GM19328 (cell line): ENCODE data around the gene C2CD4A.
"Not testable (repeated sequence)": the region's sequence is repeated elsewhere in the genome, so short reads cannot be mapped to it uniquely, and the experiment has no call there.

Experiments used
- ATAC-seq: cut with Tn5 transposase; IDR thresholded peaks from one replicate; pipeline ENCODE4 v1.9.1; 2021; ENCODE audit warnings: mild to moderate bottlenecking, moderate library complexity; ENCODE audit not compliant: unreplicated experiment

Gene C2CD4A, protein sequence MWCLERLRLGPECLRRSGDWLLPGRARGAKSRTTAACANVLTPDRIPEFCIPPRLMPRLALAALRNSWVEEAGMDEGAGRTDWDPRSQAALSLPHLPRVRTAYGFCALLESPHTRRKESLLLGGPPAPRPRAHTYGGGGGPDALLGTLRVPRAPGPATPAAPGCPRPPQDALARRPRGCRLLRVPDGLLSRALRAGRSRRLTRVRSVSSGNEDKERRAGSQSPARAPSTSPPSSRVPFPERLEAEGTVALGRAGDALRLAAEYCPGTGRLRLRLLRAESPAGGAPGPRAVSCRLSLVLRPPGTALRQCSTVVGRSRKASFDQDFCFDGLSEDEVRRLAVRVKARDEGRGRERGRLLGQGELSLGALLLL

DNA sequence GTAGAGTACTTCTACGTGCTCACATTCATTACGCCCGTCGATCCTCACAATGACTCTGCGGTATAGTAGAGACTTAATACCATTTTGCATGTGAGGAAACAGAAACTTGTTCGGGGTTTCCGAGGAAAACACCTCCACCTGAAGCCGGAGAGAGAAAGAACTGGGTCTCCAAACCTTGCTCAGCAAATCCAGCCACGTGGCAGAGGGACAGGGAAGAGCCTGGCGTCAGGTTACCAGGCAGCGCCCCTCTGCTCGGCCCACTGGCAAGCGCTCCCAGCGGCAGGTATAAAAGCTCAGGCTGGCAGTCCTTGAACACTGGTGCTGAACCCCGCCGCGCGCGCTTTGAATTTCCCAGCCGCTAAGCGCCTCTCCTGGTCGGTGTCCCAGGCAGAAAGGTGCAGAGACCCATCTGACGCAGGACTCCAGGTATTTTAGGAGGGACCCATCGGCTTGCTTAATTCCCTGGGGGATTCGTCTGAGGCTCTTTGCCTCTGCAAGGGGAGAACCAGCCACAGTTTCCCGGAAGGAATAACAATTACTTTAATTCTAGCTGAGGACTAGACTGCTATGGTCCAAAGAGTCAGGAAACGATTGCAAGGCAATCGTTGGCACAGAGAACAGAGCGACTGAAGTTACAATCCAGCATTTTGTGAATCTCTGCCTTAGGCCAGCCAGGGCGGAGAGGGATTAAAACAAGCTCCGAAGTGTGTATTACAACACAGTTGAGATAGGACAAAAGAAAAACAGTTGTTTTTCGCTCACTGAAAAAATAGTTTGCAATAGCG, at the start of gene C2CD4A:
Gene C2CD4A (plus strand): TSS at position 315 of the 785 bp plus-strand sequence. CDS start 637 bp downstream, outside the sequence.
- no peak for ATAC-seq

DNA sequence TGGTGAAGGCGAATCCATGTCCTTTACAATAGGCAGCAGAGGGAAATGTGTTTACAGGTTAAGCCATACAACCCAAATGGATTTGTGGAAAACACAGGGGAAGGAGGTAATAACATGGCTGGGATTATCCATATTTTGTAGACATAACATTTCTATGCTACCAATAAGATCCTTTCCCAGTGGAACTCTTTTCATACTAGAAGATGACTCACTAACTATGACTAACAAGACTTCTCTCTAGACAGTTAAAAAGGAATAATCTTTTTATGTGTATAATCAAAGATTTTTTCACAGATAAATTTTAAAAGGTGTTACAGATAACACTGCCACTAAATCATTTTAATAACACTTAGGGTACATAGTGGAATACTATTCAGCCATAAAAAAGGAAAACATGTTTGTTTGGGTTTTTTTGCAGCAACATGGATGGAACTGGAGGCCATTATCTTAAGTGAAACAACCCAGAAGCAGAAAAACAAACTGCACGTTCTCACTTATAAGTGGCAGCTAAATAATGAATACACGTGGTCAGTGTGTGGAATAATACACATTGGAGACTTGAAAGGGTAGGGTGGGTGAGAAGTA, 46.1 kb upstream of the C2CD4A start:
- no peak for ATAC-seq

DNA sequence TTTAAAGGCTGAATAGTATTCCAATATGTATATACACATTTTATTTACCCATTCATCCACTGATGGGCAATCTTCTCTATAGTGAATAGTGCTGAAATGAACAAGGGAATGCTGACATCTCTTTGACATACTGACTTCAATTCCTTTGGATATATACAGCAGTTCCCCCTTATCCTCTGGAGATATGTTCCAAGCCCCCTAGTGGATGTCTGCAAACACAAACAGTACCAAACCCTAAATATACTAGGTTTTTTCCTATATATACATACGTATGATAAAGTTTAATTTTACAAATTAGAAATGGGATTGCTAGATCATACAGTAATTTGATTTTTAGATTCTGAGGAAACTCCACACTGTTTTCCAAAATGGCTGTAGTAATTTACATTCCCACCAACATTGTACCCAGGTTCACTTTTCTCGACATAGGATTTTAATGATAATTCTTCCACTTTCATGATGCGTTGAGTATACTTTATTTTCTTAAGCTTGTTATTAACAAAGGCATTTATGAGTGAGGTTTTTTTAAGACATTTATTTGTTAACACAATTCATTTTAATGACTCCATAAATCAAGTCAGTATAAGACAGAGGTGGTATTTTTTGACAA, 44.7 kb upstream of the C2CD4A start:
- no peak for ATAC-seq

DNA sequence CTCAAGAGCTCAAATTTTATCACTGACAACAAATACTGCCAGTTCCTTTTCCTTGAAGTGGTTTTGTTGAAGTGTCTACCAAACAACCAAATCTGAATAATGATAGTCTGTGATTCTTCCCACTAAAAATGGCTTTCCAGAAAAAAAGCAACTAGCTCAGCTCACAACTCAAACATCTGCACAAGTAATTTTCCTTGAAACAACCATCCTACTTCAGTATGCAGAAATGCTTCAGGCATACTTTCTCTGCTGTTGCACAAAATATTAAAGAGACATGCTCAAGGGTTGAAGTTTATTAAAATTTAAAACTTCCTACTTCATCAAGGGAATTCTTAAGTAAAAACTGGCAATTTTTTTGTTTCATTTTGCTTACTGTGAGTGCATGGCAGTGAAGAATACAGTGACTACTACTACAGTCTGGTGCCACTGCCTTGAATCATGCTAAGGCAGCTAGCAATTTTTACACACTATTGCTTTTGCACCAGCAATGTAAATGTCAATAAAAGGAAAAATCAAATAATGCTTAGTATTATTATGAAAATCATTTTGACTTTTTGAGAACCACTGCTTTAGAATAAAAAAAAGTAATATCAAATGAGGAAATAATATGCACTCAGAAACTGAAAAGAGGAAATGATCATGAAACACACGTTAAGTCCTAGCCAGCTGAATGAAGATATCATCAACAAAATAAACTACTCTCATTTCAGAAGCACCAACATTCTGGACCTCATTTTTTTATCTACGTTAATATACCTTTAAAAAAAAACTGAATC, 40.1 kb upstream of the C2CD4A start:
- ATAC-seq = no peak

DNA sequence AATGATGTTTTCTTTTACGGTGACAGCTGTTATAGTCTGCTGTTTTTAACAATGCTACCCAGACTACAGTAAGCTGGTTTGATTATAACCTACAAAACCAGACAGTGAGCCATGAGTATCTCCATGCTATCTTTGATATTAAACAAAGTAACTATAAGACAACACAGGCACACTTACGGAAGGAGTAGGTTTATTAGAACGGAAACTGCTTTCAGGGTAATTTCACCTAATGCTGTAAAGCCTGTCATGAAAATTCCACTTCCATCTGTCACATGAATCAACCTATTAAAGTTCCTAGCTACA, 39.6 kb upstream of the C2CD4A start:
- no peak for ATAC-seq

DNA sequence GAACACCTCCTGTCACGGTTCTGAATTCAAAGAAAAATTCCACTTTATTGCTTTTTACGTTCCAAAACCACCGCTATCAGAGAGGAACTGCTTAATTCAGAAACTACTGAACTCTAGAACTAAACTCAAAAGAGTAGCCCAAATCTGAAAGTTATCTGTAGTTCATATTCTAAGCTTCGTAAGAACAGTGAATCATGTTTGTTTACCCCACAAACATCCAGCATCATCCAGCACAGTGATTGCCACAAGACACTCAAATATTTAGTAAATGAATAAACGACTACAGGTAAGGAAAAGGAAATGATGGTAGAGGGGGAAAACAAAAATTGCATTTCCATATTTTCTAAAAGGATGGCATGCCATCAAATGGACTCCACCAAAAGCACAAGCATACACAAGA, 38.9 kb upstream of the C2CD4A start:
- no peak for ATAC-seq

DNA sequence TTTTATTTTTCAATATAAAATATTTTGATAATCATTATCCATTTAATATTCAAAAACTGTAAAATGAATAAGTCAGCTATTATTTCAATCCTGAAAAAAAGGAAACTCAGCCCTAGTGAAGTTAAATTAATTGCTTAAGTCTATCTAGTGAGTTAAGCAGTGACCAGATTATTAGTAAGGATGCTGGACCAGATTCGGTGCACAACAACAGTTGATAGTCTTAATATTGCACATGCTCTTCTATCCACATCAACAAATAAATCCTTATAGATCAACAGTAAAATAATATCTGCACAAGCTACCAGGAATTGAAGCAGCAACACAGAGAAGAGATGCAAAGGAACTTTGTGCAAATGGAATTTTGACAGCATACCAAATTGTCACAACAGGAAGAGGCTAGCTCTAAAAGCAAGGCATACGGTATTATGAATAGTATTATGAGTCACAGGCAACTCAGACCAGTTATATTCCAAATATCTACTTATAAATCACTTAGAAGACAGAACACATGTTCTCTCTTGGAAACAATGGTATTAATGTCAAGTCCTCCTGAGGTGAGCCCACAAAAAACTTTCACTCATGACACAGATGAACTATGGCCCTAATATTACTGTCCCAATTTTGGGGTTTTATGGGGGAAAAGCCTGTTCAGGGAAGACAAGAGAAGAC, 31.4 kb upstream of the C2CD4A start:
- ATAC-seq = no peak

DNA sequence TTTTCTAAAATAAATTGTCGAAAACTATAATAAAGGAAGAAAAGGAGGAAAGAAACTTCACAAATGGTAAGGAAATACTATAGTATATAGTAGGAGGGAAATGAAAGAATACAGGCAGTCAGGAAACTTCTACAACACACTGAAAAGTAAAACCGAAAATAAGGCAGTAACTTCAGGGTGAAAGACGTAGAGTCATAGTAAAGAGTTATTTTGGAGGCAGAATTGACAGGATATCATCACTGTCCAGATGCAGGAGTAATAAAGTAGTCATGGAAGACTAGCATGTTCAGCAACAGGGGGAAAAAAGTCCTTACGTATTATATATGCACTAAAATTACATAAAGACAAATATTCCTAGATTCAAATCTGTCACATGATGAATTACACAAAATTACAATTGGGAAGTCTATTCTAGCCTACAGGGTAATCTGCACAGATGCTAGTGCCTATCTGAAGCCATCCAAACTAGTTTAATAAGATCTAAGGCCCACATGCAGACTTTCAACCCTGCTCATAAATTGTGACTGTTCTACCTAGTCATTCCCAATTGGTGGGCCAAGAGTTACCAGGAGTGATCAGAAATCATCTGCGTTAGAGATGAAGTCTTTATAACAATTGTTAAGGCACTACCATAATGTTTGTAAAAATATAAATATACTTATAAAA, 20.6 kb upstream of the C2CD4A start:
- no peak for ATAC-seq

DNA sequence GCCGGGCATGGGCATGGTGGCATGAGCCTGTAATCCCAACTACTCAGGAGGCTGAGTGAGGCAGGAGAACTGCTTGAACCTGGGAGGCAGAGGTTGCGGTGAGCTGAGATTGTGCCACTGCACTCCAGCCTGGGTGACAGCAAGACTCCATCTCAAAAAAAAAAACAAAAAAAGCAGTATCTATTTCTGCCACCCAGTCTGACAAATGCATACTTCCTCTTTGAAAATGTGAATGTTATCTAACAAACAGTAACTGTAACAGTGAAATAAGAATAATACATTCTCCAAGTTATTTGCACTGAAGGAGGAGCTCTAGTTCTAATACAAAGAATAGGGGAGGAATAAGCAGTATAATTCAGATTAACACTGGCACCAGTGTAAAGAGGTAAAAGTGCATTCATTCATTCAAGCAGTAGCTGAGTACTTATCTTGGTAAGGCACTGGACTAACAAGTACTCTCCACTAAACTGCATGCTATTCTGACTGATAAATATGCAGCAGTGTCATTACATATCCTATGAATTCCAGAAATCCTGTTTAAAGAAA, 19.4 kb upstream of the C2CD4A start:
- no peak for ATAC-seq

DNA sequence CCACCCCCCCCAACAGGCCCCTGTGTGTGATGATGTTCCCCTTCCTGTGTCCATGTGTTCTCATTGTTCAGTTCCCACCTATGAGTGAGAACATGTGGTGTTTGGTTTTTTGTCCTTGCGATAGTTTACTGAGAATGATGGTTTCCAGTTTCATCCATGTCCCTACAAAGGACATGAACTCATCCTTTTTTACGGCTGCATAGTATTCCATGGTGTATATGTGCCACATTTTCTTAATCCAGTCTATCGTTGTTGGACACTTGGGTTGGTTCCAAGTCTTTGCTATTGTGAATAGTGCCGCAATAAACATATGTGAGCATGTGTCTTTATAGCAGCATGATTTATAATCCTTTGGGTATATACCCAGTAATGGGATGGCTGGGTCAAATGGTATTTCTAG, 18.5 kb upstream of the C2CD4A start:
- not testable (repeated sequence) for ATAC-seq

DNA sequence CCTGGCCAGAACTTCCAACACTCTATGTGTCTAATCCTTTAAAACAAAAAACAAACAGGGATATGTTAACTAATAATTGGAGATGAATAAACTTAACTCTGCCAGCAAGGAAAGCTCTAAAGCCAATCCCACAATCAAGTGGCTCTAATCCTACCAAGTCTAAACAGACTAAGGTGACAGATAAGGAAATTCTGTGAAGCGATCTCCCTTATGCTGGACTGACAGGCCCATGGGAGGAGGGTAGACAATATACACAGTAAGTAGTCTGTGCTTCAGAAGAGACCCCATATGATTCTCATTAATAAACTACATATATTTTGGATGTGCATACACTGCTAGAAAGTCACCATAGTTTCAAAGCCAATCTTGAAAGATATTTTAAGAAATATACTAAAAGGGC, 16.7 kb upstream of the C2CD4A start:
- no peak for ATAC-seq

DNA sequence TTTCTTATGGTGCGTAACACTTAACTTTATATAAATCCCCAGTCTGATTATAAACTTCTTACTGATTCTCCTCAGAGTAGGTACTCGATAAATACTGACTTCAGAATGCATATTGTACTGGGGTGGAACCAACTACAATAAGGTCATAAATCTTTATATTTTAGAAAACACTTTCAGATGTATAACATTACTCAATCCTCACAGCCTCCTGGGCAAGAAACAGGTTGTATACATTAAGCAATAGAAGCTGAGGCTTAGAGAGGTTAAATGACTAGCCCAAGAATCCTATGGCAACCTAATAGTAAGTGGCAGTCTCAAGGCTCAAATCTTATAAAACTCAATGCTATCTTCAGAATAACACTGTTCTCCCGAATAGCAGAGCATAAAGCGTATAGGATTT, 15.6 kb upstream of the C2CD4A start:
- no peak for ATAC-seq

DNA sequence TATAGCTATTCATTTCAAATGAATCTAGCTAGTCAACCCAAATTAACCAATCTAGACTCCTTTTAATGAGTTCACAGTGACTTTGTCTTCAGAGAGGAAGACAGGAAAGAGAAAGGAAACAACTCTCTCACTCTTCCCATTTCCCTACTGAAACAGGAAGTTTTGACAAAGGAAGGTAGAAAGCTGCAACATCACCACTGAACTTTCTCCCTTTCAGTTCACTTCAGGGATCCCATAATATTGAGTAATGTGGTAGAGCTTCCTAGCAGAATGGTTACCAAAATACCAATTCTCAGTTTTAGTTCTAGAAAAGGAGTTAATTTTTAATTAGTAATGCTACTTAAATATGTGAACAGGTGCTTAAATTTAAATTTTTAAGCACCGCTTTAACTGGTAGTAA, 14.1 kb upstream of the C2CD4A start:
- ATAC-seq = no peak

DNA sequence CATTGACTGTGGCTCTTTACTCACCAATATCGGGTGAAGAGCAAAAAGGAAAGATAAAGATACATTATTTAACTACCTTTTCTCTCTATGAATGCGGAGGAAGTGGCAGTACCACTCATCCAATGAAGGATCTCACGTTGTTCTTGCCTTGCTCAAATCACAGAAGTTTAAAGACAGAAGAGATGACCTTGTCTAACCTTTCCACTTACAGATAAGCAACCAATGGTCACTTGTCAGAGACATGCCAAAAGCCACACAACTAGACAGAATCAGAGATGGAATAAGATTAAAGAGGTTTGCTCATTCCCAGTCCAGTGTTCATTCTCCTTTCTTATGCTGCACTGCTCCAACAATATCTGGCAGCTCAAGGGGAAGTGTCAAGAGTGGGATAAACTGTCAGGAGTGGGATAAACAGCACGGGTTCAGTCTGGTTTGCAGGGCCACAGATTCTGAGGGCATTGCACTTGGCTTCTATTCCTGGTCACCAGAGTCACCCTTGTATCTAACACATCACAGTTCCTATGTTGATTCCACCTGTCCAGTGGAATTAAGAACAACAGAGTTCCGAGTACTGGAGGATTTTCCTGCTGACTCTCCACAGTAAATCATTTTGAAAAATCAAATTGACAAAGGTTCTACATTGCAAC, 13.2 kb upstream of the C2CD4A start:
- no peak for ATAC-seq

DNA sequence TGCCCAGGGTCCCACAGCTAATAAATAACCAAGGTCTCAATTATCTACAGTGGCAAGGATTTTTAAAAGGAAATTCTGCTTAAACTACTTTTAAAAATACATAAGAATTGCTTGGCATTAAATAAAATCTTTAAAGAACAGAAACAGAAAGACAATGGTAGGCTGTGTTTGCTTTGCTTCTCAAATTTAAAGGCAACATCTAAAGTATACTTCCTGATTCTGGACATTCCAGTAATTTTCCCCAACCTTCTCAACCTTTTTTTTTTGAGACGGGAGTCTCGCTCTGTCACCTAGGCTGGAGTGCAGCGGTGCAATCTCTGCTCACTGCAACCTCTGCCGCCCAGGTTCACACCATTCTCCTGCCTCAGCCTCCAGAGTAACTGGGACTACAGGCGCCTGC, 11.8 kb upstream of the C2CD4A start:
- no peak for ATAC-seq

DNA sequence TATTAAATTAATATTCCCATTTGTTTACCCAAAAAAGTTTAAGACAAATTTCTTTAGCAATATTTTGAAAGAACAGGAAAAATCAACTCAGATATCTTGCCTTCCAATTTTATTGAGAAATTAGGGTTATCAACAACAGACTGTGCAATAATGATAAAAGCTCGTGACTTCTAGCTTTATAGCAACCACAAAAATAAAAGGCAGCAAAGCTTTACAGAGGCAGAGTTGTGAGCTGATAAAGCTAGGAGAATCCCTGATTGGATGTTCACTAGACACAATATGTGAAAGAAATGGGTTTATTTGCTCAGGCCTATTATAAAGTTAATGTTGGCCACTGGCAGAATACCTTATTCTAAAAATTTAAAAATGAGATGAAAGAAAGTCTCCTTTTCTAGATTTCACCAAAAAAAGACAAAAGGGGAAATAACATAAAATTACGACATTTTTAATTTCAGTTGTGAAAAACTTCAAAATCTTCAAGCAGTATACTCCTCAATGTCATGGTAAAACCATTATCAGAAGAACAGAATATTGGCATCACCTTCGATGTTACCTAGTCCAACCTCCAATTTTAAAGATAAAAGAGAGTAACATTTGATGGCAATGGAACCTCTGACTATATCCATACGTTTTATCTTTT, 9.3 kb upstream of the C2CD4A start:
- no peak for ATAC-seq

DNA sequence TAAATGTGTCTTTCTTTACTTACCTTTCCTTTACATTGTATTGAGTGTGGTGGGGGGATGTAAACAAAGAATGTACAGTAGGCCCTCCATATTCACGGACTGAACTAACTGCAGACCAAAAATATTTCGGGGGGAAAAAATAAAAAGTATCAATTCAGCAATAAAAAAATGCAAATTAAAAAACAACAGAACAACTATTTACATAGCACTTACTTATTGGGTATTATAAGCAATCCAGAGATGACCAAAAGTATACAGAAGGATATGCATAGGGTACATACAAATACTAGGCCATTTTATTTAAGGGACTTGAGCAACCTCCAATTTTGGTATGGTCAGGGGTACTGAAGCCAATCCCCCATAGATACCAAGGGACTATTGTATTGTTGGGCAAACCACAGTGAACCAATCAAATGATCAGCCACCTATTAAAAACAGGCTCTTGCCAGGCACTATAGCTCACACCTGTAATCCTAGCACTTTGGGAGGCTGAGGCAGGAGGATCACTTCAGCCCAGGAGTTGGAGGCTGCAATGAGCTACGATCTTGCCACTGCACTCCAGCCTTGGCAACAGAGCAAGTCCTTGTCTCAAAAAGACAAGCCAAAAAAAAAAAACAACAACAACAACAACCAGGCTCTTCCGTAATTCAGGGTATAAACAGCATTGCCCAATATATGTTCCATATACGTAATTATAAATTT, 8.3 kb upstream of the C2CD4A start:
- ATAC-seq = no peak
